HCEC 1CT (cell line): ENCODE results near the gene FOXP1.

Experiments
- DNase-seq: peaks from one replicate; pipeline ENCODE4 v3.0.0-alpha.2; 2017

FOXP1 gene

GRCh38 chr3:71250026-71250425 lies 333.5 kb downstream of the FOXP1 start:
- no peak for DNase-seq

- no peak for DNase-seq
These were observed 335.6 kb downstream of the FOXP1 start for GRCh38 chr3:71247958-71248335.

- DNase-seq: peak; percentile 43
These were observed 336.1 kb downstream of the FOXP1 start for GRCh38 chr3:71247221-71247957.

GRCh38 chr3:71245971-71246880 lies 337.3 kb downstream of the FOXP1 start:
- DNase-seq: no peak

GRCh38 chr3:71244826-71245488 lies 338.6 kb downstream of the FOXP1 start:
- peak; percentile 71 for DNase-seq

- peak; percentile 67 for DNase-seq
These were observed 339.2 kb downstream of the FOXP1 start for GRCh38 chr3:71244153-71244825.

- no peak for DNase-seq
These were observed 340.3 kb downstream of the FOXP1 start for GRCh38 chr3:71243229-71243628.

- no peak for DNase-seq
These were observed 341.5 kb downstream of the FOXP1 start for GRCh38 chr3:71241981-71242560.

- DNase-seq: no peak
These were observed 342.2 kb downstream of the FOXP1 start for GRCh38 chr3:71241246-71241901.

- no peak for DNase-seq
These were observed 343.5 kb downstream of the FOXP1 start for GRCh38 chr3:71240034-71240433.

GRCh38 chr3:71238355-71238757 lies 345.2 kb downstream of the FOXP1 start:
- DNase-seq: no peak

GRCh38 chr3:71237672-71238071 lies 345.9 kb downstream of the FOXP1 start:
- DNase-seq: no peak

GRCh38 chr3:71235846-71236245 lies 347.7 kb downstream of the FOXP1 start:
- no peak for DNase-seq

GRCh38 chr3:71232895-71233294 lies 350.6 kb downstream of the FOXP1 start:
- no peak for DNase-seq

GRCh38 chr3:71232175-71232679 lies 351.3 kb downstream of the FOXP1 start:
- no peak for DNase-seq

GRCh38 chr3:71231680-71232079 lies 351.8 kb downstream of the FOXP1 start:
- DNase-seq: no peak

GRCh38 chr3:71229905-71230657 lies 353.4 kb downstream of the FOXP1 start:
- DNase-seq: no peak

- DNase-seq: no peak
These were observed 355.2 kb downstream of the FOXP1 start for GRCh38 chr3:71228156-71228866.

GRCh38 chr3:71227270-71227661 lies 356.3 kb downstream of the FOXP1 start:
- no peak for DNase-seq

GRCh38 chr3:71226565-71227269 lies 356.8 kb downstream of the FOXP1 start:
- no peak for DNase-seq
